ENCODE measurements around the gene SOX12. TPM values are rescaled to one million over a fixed set of nuclear protein-coding genes. Genes with fewer than 3 reads are reported as not detected.

SOX12 gene
- total RNA-seq, 1 donor from 2014 or later, result 9.8 TPM

GRCh38 chr20:290084-290831, 35.1 kb upstream of the SOX12 start, which contains the start of gene C20orf96:
Gene C20orf96 (minus strand): TSS chr20:290750. CDS start chr20:290610, 140 bp downstream.
- DNase-seq (peak; percentile 96), ATAC-seq (peak; percentile 99)
- Histone ChIP-seq H3K27me3 (ENCODE audit: low read depth) (no peaks in the 10 kb centered on the region), H3K27ac (peak within 1 kb of the TSS; percentile 74), H3K4me3 (peak within 1 kb of the TSS; percentile 68), H3K9me3 (no peaks in the 10 kb centered on the region), H3K4me1 (peaks cover 17% of the 10 kb centered on the region), H3K36me3 (no peaks in the 10 kb centered on the region)
- intact Hi-C loops (cut with DNase I), result no loop called here
- TF ChIP-seq, protein P1, sequence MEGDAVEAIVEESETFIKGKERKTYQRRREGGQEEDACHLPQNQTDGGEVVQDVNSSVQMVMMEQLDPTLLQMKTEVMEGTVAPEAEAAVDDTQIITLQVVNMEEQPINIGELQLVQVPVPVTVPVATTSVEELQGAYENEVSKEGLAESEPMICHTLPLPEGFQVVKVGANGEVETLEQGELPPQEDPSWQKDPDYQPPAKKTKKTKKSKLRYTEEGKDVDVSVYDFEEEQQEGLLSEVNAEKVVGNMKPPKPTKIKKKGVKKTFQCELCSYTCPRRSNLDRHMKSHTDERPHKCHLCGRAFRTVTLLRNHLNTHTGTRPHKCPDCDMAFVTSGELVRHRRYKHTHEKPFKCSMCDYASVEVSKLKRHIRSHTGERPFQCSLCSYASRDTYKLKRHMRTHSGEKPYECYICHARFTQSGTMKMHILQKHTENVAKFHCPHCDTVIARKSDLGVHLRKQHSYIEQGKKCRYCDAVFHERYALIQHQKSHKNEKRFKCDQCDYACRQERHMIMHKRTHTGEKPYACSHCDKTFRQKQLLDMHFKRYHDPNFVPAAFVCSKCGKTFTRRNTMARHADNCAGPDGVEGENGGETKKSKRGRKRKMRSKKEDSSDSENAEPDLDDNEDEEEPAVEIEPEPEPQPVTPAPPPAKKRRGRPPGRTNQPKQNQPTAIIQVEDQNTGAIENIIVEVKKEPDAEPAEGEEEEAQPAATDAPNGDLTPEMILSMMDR (IDR thresholded peaks at IDR 0.05), result peak; percentile 46

DNA sequence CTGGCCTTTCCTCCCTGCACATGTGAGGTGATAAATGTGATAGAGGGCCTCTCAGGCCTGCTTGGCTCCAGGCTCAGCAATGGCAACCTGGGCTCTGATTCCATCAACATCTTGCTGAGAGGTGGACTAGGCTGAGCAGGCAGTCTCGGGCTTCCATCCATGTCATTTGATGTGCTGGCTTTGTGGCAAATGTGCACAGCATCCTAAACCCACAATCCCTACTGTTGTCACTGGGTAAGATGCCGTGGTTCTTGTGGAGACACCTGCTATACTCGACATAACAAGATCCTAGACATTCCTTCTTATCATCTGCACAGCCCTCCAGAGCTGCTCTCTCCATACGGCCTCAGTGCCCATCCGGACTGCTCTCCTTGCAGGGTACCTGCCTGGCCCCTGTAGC, 30.8 kb upstream of the SOX12 start:
- H3K36me3 ChIP-seq, result no peaks in the 10 kb centered on the region
- no peaks in the 10 kb centered on the region for H3K27me3 ChIP-seq (ENCODE audit: low read depth)
- intact Hi-C loops (cut with DNase I), result no loop called here
- ATAC-seq (no peak), DNase-seq (no peak)
- H3K27ac ChIP-seq, result no peak overlapping the region
- H3K4me1 ChIP-seq, result peaks cover 32% of the 10 kb centered on the region
- TF ChIP-seq, protein P1 (IDR thresholded peaks at IDR 0.05), result no peak
- H3K9me3 ChIP-seq, result no peaks in the 10 kb centered on the region
- no peak overlapping the region for H3K4me3 ChIP-seq

DNA sequence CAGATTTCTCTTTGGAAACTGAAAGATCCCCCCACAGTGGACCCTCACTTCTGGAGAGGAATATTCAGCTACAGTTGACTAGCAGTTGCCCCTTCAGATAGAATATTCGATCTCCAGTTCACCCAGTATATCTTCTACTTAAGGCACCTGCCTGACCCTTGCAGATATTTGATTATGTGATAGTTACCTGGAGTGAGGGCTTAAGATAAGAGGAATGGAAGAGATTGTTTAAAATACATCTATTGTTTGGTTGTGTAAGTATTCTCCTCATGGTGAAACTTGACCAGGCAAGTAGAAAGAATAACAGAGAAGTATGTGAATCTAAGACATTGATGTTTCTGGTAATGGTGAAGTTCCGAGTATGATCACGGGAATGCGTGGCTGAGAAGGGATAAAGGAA, 29.5 kb upstream of the SOX12 start:
- no peak for DNase-seq
- Histone ChIP-seq H3K4me1 (peaks cover 39% of the 10 kb centered on the region), H3K9me3 (no peaks in the 10 kb centered on the region), H3K36me3 (no peaks in the 10 kb centered on the region), H3K27me3 (ENCODE audit: low read depth) (no peaks in the 10 kb centered on the region), H3K4me3 (no peak overlapping the region), H3K27ac (no peak overlapping the region)
- intact Hi-C loops (cut with DNase I), result no loop called here
- no peak for ATAC-seq
- TF ChIP-seq, protein P1 (IDR thresholded peaks at IDR 0.05), result no peak

DNA sequence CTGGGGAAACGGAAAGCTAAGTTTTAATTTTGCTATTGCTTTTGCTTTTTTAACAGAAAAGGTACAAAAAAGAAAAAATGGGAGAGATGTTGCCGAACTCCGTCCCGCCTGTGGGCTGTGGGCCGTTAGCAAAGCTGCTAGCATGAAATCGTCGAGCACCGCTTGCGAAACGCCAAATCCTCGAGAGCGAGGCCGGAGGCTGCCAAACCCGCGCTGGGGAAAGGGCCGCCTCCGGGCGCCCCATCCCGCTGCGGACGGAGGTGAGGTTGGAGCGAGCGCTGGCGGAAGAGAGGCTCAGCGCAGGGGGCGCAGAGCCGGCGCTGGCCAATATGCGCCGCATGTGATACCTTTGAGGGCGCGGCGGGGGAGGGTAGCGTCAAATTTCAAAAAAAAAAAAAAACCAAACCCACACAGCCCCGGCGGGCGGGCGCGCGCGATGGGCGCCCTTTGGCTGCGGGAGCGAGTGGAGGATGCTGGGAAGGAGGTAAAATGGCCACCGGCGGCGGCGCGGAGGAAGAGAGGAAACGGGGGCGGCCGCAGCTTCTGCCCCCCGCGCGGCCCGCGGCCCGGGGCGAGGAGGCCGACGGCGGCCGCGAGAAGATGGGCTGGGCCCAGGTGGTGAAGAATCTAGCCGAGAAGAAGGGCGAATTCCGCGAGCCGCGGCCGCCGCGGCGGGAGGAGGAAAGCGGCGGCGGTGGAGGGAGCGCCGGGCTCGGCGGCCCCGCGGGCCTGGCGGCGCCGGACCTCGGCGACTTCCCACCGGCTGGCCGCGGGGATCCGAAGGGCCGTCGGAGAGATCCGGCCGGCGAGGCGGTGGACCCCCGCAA, 28.0 kb upstream of the SOX12 start, which contains the start of gene ZCCHC3:
TSS of gene ZCCHC3 (plus strand) at position 473 of the 827 bp plus-strand sequence. CDS start at position 490, 17 bp downstream.
- DNase-seq (peak; percentile 94), ATAC-seq (peak; percentile 92 to 94)
- TF ChIP-seq, protein P1 (IDR thresholded peaks at IDR 0.05), result peak; percentile 32
- H3K27me3 ChIP-seq (ENCODE audit: low read depth), result no peaks in the 10 kb centered on the region
- H3K9me3 ChIP-seq, result no peaks in the 10 kb centered on the region
- no peaks in the 10 kb centered on the region for H3K36me3 ChIP-seq
- intact Hi-C loops (cut with DNase I), result no loop called here
- peaks cover 44% of the 10 kb centered on the region for H3K4me1 ChIP-seq
- H3K4me3 ChIP-seq, result peak within 1 kb of the TSS; percentile 76
- H3K27ac ChIP-seq, result peak within 1 kb of the TSS; percentile 99

- intact Hi-C loops (cut with DNase I), result no loop called here
Measured at GRCh38 chr20:297925-298775, 27.2 kb upstream of the SOX12 start.

More at GRCh38 chr20:297925-298775, 27.2 kb upstream of the SOX12 start:
- H3K4me1 ChIP-seq, result peaks cover 44% of the 10 kb centered on the region
- DNase-seq (peak; percentile 85), ATAC-seq (peak; percentile 72 to 78)
- H3K27ac ChIP-seq, result peak overlapping the region; percentile 99
- TF ChIP-seq, protein P1 (IDR thresholded peaks at IDR 0.05), result no peak
- peak overlapping the region; percentile 76 for H3K4me3 ChIP-seq
- H3K27me3 ChIP-seq (ENCODE audit: low read depth), result no peaks in the 10 kb centered on the region
- H3K9me3 ChIP-seq, result no peaks in the 10 kb centered on the region
- H3K36me3 ChIP-seq, result no peaks in the 10 kb centered on the region
